Stomach smooth muscle (tissue), 2 donors: ENCODE measurements around the gene LGR4.
"Not testable (repeated sequence)": the region's sequence is repeated elsewhere in the genome, so short reads cannot be mapped to it uniquely, and the experiment has no call there.

Experiments
- H3K27ac ChIP-seq: one replicate; pipeline ENCODE4 v1.7.0; 2013; ENCODE audit warnings: mild to moderate bottlenecking, low read length, inconsistent platforms
- H3K27me3 ChIP-seq, 2 donors: one replicate each; pipeline ENCODE4 v1.7.0; 2013; ENCODE audit warnings: low read length in 2 of 2; ENCODE audit not compliant: insufficient read depth in 2 of 2, control insufficient read depth in 1 of 2
- H3K36me3 ChIP-seq, 2 donors: one replicate each; pipeline ENCODE4 v1.7.0; 2013; ENCODE audit warnings: low read length in 2 of 2; ENCODE audit not compliant: control insufficient read depth in 2 of 2, insufficient read depth in 2 of 2
- H3K4me1 ChIP-seq: one replicate; pipeline ENCODE4 v1.7.0; 2013; ENCODE audit warnings: low read length; ENCODE audit not compliant: control insufficient read depth, insufficient read depth
- H3K4me3 ChIP-seq, 2 donors: one replicate each; pipeline ENCODE4 v1.7.0; 2013; ENCODE audit warnings: low read length in 2 of 2
- H3K9ac ChIP-seq, 2 donors: one replicate each; pipeline ENCODE4 v1.7.0; 2013; ENCODE audit warnings: low read length in 2 of 2, mild to moderate bottlenecking in 1 of 2
- H3K9me3 ChIP-seq, 2 donors: one replicate each; pipeline ENCODE4 v1.7.0; 2013; ENCODE audit warnings: low read length in 2 of 2; ENCODE audit not compliant: control insufficient read depth in 2 of 2
- donor health status: healthy.
- donor health status: Pancreatic carcinoma.

The LGR4 gene

DNA sequence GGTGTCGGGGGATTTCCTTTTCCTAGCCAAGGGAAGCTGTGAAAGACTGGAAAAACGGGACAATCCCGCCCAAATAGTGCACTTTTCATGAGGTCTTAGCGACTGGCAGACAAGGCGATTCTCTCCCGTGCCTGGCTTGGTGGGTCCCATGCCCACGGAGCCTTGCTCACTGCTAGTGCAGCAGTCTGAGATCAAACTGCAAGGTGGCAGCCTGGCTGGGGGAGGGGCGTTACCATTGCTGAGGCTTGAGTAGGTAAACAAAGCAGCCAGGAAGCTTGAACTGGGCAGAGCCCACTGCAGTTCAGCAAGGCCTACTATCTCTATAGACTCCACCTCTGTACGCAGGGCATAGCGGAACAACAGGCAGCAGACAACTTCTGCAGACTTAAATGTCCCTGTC, 151.2 kb downstream of the LGR4 start:
- H3K36me3 ChIP-seq, H3K27me3 ChIP-seq, H3K9me3 ChIP-seq, H3K4me1 ChIP-seq, H3K4me3 ChIP-seq, H3K27ac ChIP-seq, H3K9ac ChIP-seq: not testable (repeated sequence)

- Histone ChIP-seq H3K36me3 (no peaks in the 10 kb centered on the region), H3K27ac (no peak overlapping the region)
These were observed 153.5 kb downstream of the LGR4 start for GRCh38 chr11:27319072-27319471.

GRCh38 chr11:27317751-27318150, 154.8 kb downstream of the LGR4 start:
- Histone ChIP-seq H3K4me3 (no peak overlapping the region), H3K27me3 (no peaks in the 10 kb centered on the region), H3K27ac (no peak overlapping the region), H3K36me3 (no peaks in the 10 kb centered on the region), H3K9me3 (no peaks in the 10 kb centered on the region), H3K9ac (no peak overlapping the region), H3K4me1 (no peaks in the 10 kb centered on the region)

More at GRCh38 chr11:27319072-27319471, 153.5 kb downstream of the LGR4 start:
- Histone ChIP-seq H3K4me1 (no peaks in the 10 kb centered on the region), H3K4me3 (no peak overlapping the region), H3K9me3 (no peaks in the 10 kb centered on the region), H3K9ac (no peak overlapping the region), H3K27me3 (no peaks in the 10 kb centered on the region)
